Suprapubic skin (tissue), 4 donors: ENCODE measurements around the gene UBALD1. TPM values are rescaled to one million over a fixed set of nuclear protein-coding genes. Genes with fewer than 3 reads are reported as not detected.

Source experiments
- DNase-seq, 2 donors: peaks; one replicate each; pipeline ENCODE4 v3.0.0-alpha.2; 2019; ENCODE audit warnings: low spot score in 2 of 2
- H3K27ac ChIP-seq: fragments of 200-600 bp; sonication (generic); one replicate; pipeline ENCODE4 v1.5.1; 2019
- H3K27me3 ChIP-seq: fragments of 200-600 bp; sonication (generic); one replicate; pipeline ENCODE4 v1.5.1; 2019
- H3K36me3 ChIP-seq: fragments of 200-600 bp; sonication (generic); one replicate; pipeline ENCODE4 v1.5.1; 2019
- H3K4me1 ChIP-seq: fragments of 200-600 bp; sonication (generic); one replicate; pipeline ENCODE4 v1.5.1; 2019
- H3K4me3 ChIP-seq: fragments of 200-600 bp; sonication (generic); one replicate; pipeline ENCODE4 v1.5.1; 2019; ENCODE audit warnings: mild to moderate bottlenecking
- H3K9me3 ChIP-seq: fragments of 200-600 bp; sonication (generic); one replicate; pipeline ENCODE4 v1.5.1; 2019
- EP300 ChIP-seq: sonication (generic); formaldehyde crosslinking; IDR thresholded peaks from one replicate; pipeline ENCODE4 v1.6.1; 2017; ENCODE audit warnings: antibody characterized with exemption
- POLR2A ChIP-seq, 2 donors: fragments of 450-650 bp; IDR thresholded peaks; one replicate each; pipeline ENCODE4 v1.6.1; 2017; ENCODE audit warnings: antibody characterized with exemption in 2 of 2, mild to moderate bottlenecking in 2 of 2, moderate library complexity in 2 of 2
- POLR2AphosphoS5 ChIP-seq, 3 donors: sonication (generic); formaldehyde crosslinking; IDR thresholded peaks; one replicate each; pipeline ENCODE4 v1.6.1; 2017; ENCODE audit warnings: antibody characterized with exemption in 3 of 3
- WGBS: methylation state at CpG from one replicate; pipeline ENCODE4 v1.1.5; 2018; 5-methylcytosine and 5-hydroxymethylcytosine counted together
- total RNA-seq, 4 donors: library from RNA; depleted of rRNA; stranded (reverse); fragments of >200 nt; gene quantifications; one replicate each; pipeline ENCODE4 v1.1.0, GENCODE V29; 2016
- TF ChIP-seq, protein P1 (sequence below), 2 donors: fragments of 200-600 bp in 1 of 2; fragments of 450-650 bp in 1 of 2; sonication (generic) in 1 of 2; IDR thresholded peaks; one replicate each; pipeline ENCODE4 v1.5.1; 2016 to 2019; ENCODE audit warnings: antibody characterized with exemption in 2 of 2, mild to moderate bottlenecking in 1 of 2, moderate library complexity in 1 of 2

The UBALD1 gene
- total RNA-seq, 4 donors from 2014 or later, result 11.5 to 29.7 (median 15.2) TPM

DNA sequence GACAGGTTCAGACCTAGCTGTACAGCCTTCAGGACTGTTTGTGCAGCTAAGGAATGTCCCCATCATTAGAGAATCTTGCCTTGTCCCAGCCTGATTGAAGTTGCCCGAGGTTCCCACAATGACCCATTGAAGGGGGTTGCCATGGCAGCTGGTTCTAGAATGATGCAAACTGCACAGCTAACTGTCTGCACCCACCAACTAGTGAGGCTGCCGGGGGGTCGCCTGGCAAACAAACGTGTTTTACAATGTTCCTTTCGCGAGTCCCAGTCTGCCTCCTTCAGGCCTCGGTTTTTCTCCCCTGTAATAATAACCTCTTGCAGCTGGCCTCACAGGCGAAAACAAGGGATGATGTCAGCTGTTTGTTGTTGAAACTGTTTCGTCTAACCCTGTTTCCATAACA, 53.1 kb downstream of the UBALD1 start:
- TF ChIP-seq, protein P1, sequence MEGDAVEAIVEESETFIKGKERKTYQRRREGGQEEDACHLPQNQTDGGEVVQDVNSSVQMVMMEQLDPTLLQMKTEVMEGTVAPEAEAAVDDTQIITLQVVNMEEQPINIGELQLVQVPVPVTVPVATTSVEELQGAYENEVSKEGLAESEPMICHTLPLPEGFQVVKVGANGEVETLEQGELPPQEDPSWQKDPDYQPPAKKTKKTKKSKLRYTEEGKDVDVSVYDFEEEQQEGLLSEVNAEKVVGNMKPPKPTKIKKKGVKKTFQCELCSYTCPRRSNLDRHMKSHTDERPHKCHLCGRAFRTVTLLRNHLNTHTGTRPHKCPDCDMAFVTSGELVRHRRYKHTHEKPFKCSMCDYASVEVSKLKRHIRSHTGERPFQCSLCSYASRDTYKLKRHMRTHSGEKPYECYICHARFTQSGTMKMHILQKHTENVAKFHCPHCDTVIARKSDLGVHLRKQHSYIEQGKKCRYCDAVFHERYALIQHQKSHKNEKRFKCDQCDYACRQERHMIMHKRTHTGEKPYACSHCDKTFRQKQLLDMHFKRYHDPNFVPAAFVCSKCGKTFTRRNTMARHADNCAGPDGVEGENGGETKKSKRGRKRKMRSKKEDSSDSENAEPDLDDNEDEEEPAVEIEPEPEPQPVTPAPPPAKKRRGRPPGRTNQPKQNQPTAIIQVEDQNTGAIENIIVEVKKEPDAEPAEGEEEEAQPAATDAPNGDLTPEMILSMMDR (IDR thresholded peaks at IDR 0.05), result no peak
- TF ChIP-seq POLR2A (IDR thresholded peaks at IDR 0.05) (no peak), EP300 (no peak), POLR2AphosphoS5 (IDR thresholded peaks at IDR 0.05) (no peak)
- Histone ChIP-seq H3K9me3 (no peaks in the 10 kb centered on the region), H3K27me3 (no peaks in the 10 kb centered on the region), H3K4me3 (no peak overlapping the region), H3K27ac (no peak overlapping the region), H3K36me3 (no peaks in the 10 kb centered on the region), H3K4me1 (no peaks in the 10 kb centered on the region)
- WGBS, result 56% methylated on average over 8 of the region's 9 CpGs
- no peak for DNase-seq

Other genes with a start within 250 kb of the UBALD1 start
- gene VASN, start 243.0 kb downstream of the UBALD1 start, total RNA-seq, result 10 to 100 TPM; 10.8 to 23.3 (median 22.3) TPM
- 10 to 100 TPM; 18.8 to 29.6 (median 25.7) TPM for gene CORO7, start 198.3 kb downstream of the UBALD1 start, total RNA-seq
- gene DNAJA3, start 189.0 kb downstream of the UBALD1 start, total RNA-seq, result 10 to 100 TPM; 41.1 to 70.9 (median 48.7) TPM
- 10 to 100 TPM; 52.7 to 72.3 (median 61.6) TPM for gene NMRAL1, start 140.3 kb downstream of the UBALD1 start, total RNA-seq
- 10 to 100 TPM; 43.6 to 64.3 (median 52.7) TPM for gene HMOX2, start 138.5 kb downstream of the UBALD1 start, total RNA-seq
- 10 to 100 TPM; 14.7 to 30.0 (median 21.3) TPM for gene CDIP1, start 76.1 kb downstream of the UBALD1 start, total RNA-seq
- 1 to 10 TPM in 1 of 4 donors, under 1 TPM in 3; 0.15 to 1.2 (median 0.33) TPM for gene C16orf96, start 58.5 kb downstream of the UBALD1 start, total RNA-seq
- gene MGRN1, start 9.9 kb upstream of the UBALD1 start, total RNA-seq, result 10 to 100 TPM; 30.8 to 58.2 (median 44.8) TPM
- gene NUDT16L1, start 78.7 kb upstream of the UBALD1 start, total RNA-seq, result 10 to 100 TPM; 19.9 to 32.7 (median 24.6) TPM
- gene ANKS3, start 119.4 kb upstream of the UBALD1 start, total RNA-seq, result 10 to 100 TPM; 11.5 to 36.5 (median 20.0) TPM
- gene DNAAF8, start 119.6 kb upstream of the UBALD1 start, total RNA-seq, result 1 to 10 TPM in 2 of 4 donors, under 1 TPM in 1, not detected in 1; 0.36 to 1.7 (median 1.4) TPM
- gene ZNF500, start 152.3 kb upstream of the UBALD1 start, total RNA-seq, result 10 to 100 TPM in 2 of 4 donors, 1 to 10 TPM in 2; 7.9 to 17.6 (median 12.4) TPM
- not detected for gene SEPTIN12, start 173.5 kb upstream of the UBALD1 start, total RNA-seq
- 10 to 100 TPM in 3 of 4 donors, not detected in 1; 10.1 to 20.9 (median 18.7) TPM for gene SMIM22, start 180.5 kb upstream of the UBALD1 start, total RNA-seq
- gene ROGDI, start 187.7 kb upstream of the UBALD1 start, total RNA-seq, result 10 to 100 TPM in 3 of 4 donors, 1 to 10 TPM in 1; 9.8 to 16.1 (median 12.2) TPM
- 10 to 100 TPM; 42.2 to 76.0 (median 50.7) TPM for gene GLYR1, start 232.4 kb upstream of the UBALD1 start, total RNA-seq
- 10 to 100 TPM; 25.7 to 43.9 (median 38.6) TPM for gene UBN1, start 232.6 kb upstream of the UBALD1 start, total RNA-seq